Measurements from ENCODE around the gene CACNA1I. TPM values are rescaled to one million over a fixed set of nuclear protein-coding genes. Genes with fewer than 3 reads are reported as not detected.

Gene CACNA1I
- total RNA-seq, 2 experiments from 2014 or later, result 29.2 to 30.1 TPM

- peak overlapping the region; percentile 4 for H3K4me3 ChIP-seq (ENCODE audit: low read length)
- peaks cover 54% of the 10 kb centered on the region for H3K4me1 Mint-ChIP-seq (ENCODE audit: low read depth)
- no peak for TF ChIP-seq CTCF (IDR thresholded peaks at IDR 0.05)
- H3K9me3 Mint-ChIP-seq, result no peaks in the 10 kb centered on the region
- H3K9me3 ChIP-seq (ENCODE audit: control insufficient read depth in 1 of 2, insufficient read depth in 1 of 2, low read length in 2 of 2), result no peaks in the 10 kb centered on the region
- H3K4me3 Mint-ChIP-seq, result peak overlapping the region; percentile 60
- POLR2A ChIA-PET, result interaction anchor here (0.7 to 1.3 kb wide), 2 partner anchors 269 to 287 kb away, joined by 3 read pairs; no protein-coding TSS in a partner anchor
- peaks cover 54% of the 10 kb centered on the region for H3K4me1 ChIP-seq (ENCODE audit: insufficient read depth, low read length)
- peaks cover 30% of the 10 kb centered on the region for H3K36me3 Mint-ChIP-seq (ENCODE audit: low read depth)
- no peak overlapping the region for H3K27ac ChIP-seq (ENCODE audit: low read depth in 1 of 2, low read length in 2 of 2)
- ATAC-seq (ENCODE audit: poor library complexity) (no peak), DNase-seq (no peak)
- H3K27me3 ChIP-seq (ENCODE audit: control insufficient read depth in 1 of 2, insufficient read depth in 2 of 2, low read length in 2 of 2), result no peaks in the 10 kb centered on the region
- H3K36me3 ChIP-seq (ENCODE audit: insufficient read depth, low read length), result peaks cover 21% of the 10 kb centered on the region
- no peaks in the 10 kb centered on the region for H3K27me3 Mint-ChIP-seq
- peak overlapping the region; percentile 64 for H3K27ac Mint-ChIP-seq
- CTCF ChIA-PET, result no interaction called here
- intact Hi-C loops (cut with DNase I, micrococcal nuclease), result no loop called here
These were observed 93.2 kb downstream of the CACNA1I start for GRCh38 chr22:39663751-39664150.

- Histone ChIP-seq H3K27me3 (ENCODE audit: control insufficient read depth in 1 of 2, insufficient read depth in 2 of 2, low read length in 2 of 2) (no peaks in the 10 kb centered on the region), H3K9me3 (ENCODE audit: control insufficient read depth in 1 of 2, insufficient read depth in 1 of 2, low read length in 2 of 2) (peaks cover 0 to 5% of the 10 kb centered on the region in 2 experiments), H3K27ac (ENCODE audit: low read depth in 1 of 2, low read length in 2 of 2) (no peak overlapping the region), H3K4me1 (ENCODE audit: insufficient read depth, low read length) (peaks cover 45% of the 10 kb centered on the region), H3K4me3 (ENCODE audit: low read length) (peak overlapping the region; percentile 4), H3K36me3 (ENCODE audit: insufficient read depth, low read length) (peaks cover 21% of the 10 kb centered on the region)
- intact Hi-C loops (cut with DNase I, micrococcal nuclease), result no loop called here
- Mint-ChIP-seq H3K27ac (peak overlapping the region; percentile 66), H3K27me3 (no peaks in the 10 kb centered on the region), H3K9me3 (no peaks in the 10 kb centered on the region), H3K4me1 (ENCODE audit: low read depth) (peaks cover 45% of the 10 kb centered on the region), H3K4me3 (peak overlapping the region; percentile 30), H3K36me3 (ENCODE audit: low read depth) (peaks cover 39% of the 10 kb centered on the region)
- POLR2A ChIA-PET, result interaction anchor here (0.7 to 1.3 kb wide), 4 partner anchors 9 to 286 kb away, joined by 3 read pairs; no protein-coding TSS in a partner anchor
- ATAC-seq (ENCODE audit: poor library complexity) (peak; percentile 17), DNase-seq (peak in 11 of 14 experiments; percentile 9 to 73 (median 50))
- CTCF ChIA-PET, result no interaction called here
- no peak for TF ChIP-seq CTCF (IDR thresholded peaks at IDR 0.05)
These were observed 94.1 kb downstream of the CACNA1I start for GRCh38 chr22:39664485-39665200.

- ATAC-seq (ENCODE audit: poor library complexity) (no peak), DNase-seq (no peak)
- ChIA-PET CTCF (no interaction called here), POLR2A (interaction anchor here (1.0 to 1.1 kb wide), 3 partner anchors 9 to 98 kb away, joined by 3 read pairs; no protein-coding TSS in a partner anchor)
- H3K4me3 ChIP-seq (ENCODE audit: low read length), result no peak overlapping the region
- peak overlapping the region; percentile 55 for H3K4me3 Mint-ChIP-seq
- H3K9me3 Mint-ChIP-seq, result no peaks in the 10 kb centered on the region
- intact Hi-C loops (cut with DNase I, micrococcal nuclease), result no loop called here
- H3K27me3 Mint-ChIP-seq, result no peaks in the 10 kb centered on the region
- no peak overlapping the region for H3K27ac ChIP-seq (ENCODE audit: low read depth in 1 of 2, low read length in 2 of 2)
- H3K4me1 Mint-ChIP-seq (ENCODE audit: low read depth), result peaks cover 40% of the 10 kb centered on the region
- no peaks in the 10 kb centered on the region for H3K27me3 ChIP-seq (ENCODE audit: control insufficient read depth in 1 of 2, insufficient read depth in 2 of 2, low read length in 2 of 2)
- TF ChIP-seq CTCF (IDR thresholded peaks at IDR 0.05), result no peak
- peaks cover 26% of the 10 kb centered on the region for H3K36me3 ChIP-seq (ENCODE audit: insufficient read depth, low read length)
- peak overlapping the region; percentile 66 for H3K27ac Mint-ChIP-seq
- H3K4me1 ChIP-seq (ENCODE audit: insufficient read depth, low read length), result peaks cover 39% of the 10 kb centered on the region
- H3K36me3 Mint-ChIP-seq (ENCODE audit: low read depth), result peaks cover 45% of the 10 kb centered on the region
- H3K9me3 ChIP-seq (ENCODE audit: control insufficient read depth in 1 of 2, insufficient read depth in 1 of 2, low read length in 2 of 2), result peaks cover 0 to 11% of the 10 kb centered on the region in 2 experiments
These were observed 94.7 kb downstream of the CACNA1I start for GRCh38 chr22:39665229-39665628.
